ENCODE measurements around the gene SLC6A6.
A peak's percentile ranks its signal among the peaks of the same experiment; 100 is the strongest.

The SLC6A6 gene

DNA sequence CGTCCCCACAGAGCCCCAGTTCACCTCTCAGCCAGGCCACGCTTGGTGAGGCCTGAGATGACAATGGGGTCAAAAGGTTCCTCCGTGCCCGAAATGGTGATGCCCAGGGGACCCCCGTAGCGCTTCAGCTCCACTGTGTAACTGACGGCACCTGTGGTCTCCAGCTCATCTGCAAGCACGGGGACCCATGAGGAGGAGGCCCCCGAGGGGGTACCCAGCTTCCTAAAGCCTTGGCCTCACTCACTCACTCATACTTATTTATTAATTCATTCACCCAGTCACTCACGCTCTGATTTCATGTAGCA is 107.3 kb downstream of the SLC6A6 start:
- H2BK120ac ChIP-seq (ENCODE audit: insufficient read depth, low read length, poor library complexity), result no peak overlapping the region
- no peak overlapping the region for H4K12ac ChIP-seq (ENCODE audit: low read depth, low read length)
- H3K4ac ChIP-seq (ENCODE audit: low read depth, low read length), result no peak overlapping the region
- no peaks in the 10 kb centered on the region for H3K4me1 ChIP-seq (ENCODE audit: control insufficient read depth in 1 of 2, insufficient read depth in 2 of 2, low read length in 2 of 2)
- no peak overlapping the region for H4K91ac ChIP-seq (ENCODE audit: low read depth, low read length)
- H3K27ac ChIP-seq (ENCODE audit: low read depth, low read length), result no peak overlapping the region
- no peak overlapping the region for H3K18ac ChIP-seq (ENCODE audit: low read length)
- H2BK12ac ChIP-seq (ENCODE audit: low read length), result no peak overlapping the region
- H3K9me3 ChIP-seq (ENCODE audit: insufficient read depth, low read depth, low read length), result no peaks in the 10 kb centered on the region
- H3K79me2 ChIP-seq (ENCODE audit: control insufficient read depth, insufficient read depth, low read length, poor library complexity), result no peaks in the 10 kb centered on the region
- H3K4me3 ChIP-seq (ENCODE audit: low read depth, low read length), result no peak overlapping the region
- no peak for DNase-seq
- no peak overlapping the region for H4K8ac ChIP-seq (ENCODE audit: low read depth, low read length)
- no peak overlapping the region for H3K9ac ChIP-seq (ENCODE audit: low read length)
- H2BK5ac ChIP-seq (ENCODE audit: low read depth, low read length, poor library complexity), result no peak overlapping the region
- H3K36me3 ChIP-seq (ENCODE audit: control insufficient read depth in 1 of 2, insufficient read depth in 2 of 2, low read length in 2 of 2), result no peaks in the 10 kb centered on the region
- H3K4me2 ChIP-seq (ENCODE audit: low read length), result no peak overlapping the region
- no peaks in the 10 kb centered on the region for H3K79me1 ChIP-seq (ENCODE audit: low read length)
- no peak overlapping the region for H3K23ac ChIP-seq (ENCODE audit: low read length)
- H3K27me3 ChIP-seq (ENCODE audit: insufficient read depth, low read length), result no peaks in the 10 kb centered on the region
- no peak overlapping the region for H3K14ac ChIP-seq (ENCODE audit: low read length)
- no peak overlapping the region for H2AFZ ChIP-seq (ENCODE audit: insufficient read depth, low read length, poor library complexity)
- no peak overlapping the region for H2AK5ac ChIP-seq (ENCODE audit: low read length)
- no CpG with 5 or more reads among the region's 10 CpGs for WGBS (ENCODE audit: extremely low coverage, insufficient coverage, insufficient read length)

DNA sequence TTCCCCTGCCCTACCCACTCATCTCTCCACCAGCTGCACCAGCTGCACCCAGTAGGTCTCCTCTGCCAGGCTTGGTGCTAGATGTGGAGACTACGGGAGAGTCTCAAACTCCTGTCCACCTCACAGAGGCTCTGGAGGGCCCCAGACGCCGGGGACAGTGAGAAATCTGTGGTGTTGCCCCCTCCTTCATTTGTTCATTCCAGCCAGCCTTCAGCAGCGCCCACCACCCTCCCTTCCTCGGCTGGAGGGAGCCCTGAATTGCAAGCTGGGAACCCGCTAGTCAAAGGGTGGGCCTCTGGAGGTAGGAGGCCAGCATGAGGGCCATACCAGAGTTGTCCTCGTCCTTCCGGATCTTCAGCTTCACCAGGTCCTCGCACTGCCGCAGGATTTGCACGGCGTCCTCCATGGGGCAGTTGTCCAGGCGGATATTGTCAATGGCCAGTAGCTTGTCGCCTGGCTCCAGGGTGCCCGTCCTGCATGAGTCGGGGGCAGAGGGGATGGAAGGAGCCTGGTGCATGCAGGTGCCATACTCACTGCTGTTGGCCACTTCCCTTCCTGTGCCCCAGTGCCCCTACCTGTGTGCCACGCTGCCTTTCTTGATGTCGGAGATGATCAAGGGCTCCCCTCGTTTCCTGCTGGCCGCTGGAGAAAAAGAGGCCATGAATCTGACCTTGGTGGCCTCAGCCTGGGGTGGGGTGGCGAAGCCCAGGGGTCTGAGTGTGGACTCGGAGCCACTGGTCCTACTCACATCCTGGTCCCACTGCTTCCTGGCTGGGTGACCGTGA is 108.6 kb downstream of the SLC6A6 start:
- Histone ChIP-seq H2BK5ac (ENCODE audit: low read depth, low read length, poor library complexity) (no peak overlapping the region), H3K18ac (ENCODE audit: low read length) (no peak overlapping the region), H3K4me2 (ENCODE audit: low read length) (no peak overlapping the region), H2AK5ac (ENCODE audit: low read length) (no peak overlapping the region), H3K9ac (ENCODE audit: low read length) (no peak overlapping the region), H3K79me1 (ENCODE audit: low read length) (no peaks in the 10 kb centered on the region), H3K4me3 (ENCODE audit: low read depth, low read length) (no peak overlapping the region), H3K27me3 (ENCODE audit: insufficient read depth, low read length) (no peaks in the 10 kb centered on the region), H3K79me2 (ENCODE audit: control insufficient read depth, insufficient read depth, low read length, poor library complexity) (no peaks in the 10 kb centered on the region), H4K12ac (ENCODE audit: low read depth, low read length) (no peak overlapping the region), H3K4me1 (ENCODE audit: control insufficient read depth in 1 of 2, insufficient read depth in 2 of 2, low read length in 2 of 2) (no peaks in the 10 kb centered on the region), H3K27ac (ENCODE audit: low read depth, low read length) (no peak overlapping the region), H2BK12ac (ENCODE audit: low read length) (no peak overlapping the region), H3K23ac (ENCODE audit: low read length) (no peak overlapping the region), H3K36me3 (ENCODE audit: control insufficient read depth in 1 of 2, insufficient read depth in 2 of 2, low read length in 2 of 2) (no peaks in the 10 kb centered on the region), H3K9me3 (ENCODE audit: insufficient read depth, low read depth, low read length) (no peaks in the 10 kb centered on the region), H4K91ac (ENCODE audit: low read depth, low read length) (no peak overlapping the region), H2BK120ac (ENCODE audit: insufficient read depth, low read length, poor library complexity) (no peak overlapping the region), H3K14ac (ENCODE audit: low read length) (no peak overlapping the region), H3K4ac (ENCODE audit: low read depth, low read length) (no peak overlapping the region), H2AFZ (ENCODE audit: insufficient read depth, low read length, poor library complexity) (no peak overlapping the region), H4K8ac (ENCODE audit: low read depth, low read length) (no peak overlapping the region)
- DNase-seq, result peak in 1 of 2 donors; percentile 8
- no CpG with 5 or more reads among the region's 23 CpGs for WGBS (ENCODE audit: extremely low coverage, insufficient coverage, insufficient read length)

DNA sequence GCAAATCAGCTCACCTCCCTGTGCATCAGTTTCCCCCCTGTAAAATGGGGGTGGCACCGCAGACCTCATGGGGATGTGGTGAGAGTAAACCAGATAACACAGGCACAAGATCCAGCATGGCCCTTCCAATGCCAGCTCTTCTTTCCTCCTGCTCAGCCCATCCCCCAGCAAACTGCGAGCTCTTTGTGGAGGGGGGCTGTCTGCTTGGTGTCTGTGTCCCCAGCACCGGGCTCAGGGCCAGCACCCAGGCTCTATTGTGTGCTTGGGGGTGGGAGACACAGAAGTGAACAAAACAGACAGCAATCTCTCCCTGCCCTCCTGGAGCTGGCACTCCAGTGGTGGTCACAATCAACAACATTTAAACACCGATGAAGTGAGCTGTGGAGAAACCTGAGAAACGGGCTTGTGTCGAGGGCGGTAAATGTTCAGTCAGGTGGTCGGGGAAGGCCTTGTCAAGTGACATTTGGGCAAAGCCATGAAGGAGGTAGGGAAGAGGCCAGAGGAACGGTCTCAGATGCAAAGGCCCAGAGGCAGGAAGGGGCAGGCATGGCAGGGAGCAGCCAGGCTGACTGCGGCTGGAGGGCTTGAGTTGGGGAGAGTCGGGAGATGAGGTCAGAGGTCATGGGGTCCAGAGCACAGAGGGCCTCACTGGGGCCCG is 109.3 kb downstream of the SLC6A6 start:
- Histone ChIP-seq H4K8ac (ENCODE audit: low read depth, low read length) (no peak overlapping the region), H3K9ac (ENCODE audit: low read length) (no peak overlapping the region), H2BK12ac (ENCODE audit: low read length) (no peak overlapping the region), H3K4me2 (ENCODE audit: low read length) (no peak overlapping the region), H3K27ac (ENCODE audit: low read depth, low read length) (no peak overlapping the region), H3K14ac (ENCODE audit: low read length) (no peak overlapping the region), H2BK5ac (ENCODE audit: low read depth, low read length, poor library complexity) (no peak overlapping the region), H3K4me1 (ENCODE audit: control insufficient read depth in 1 of 2, insufficient read depth in 2 of 2, low read length in 2 of 2) (no peaks in the 10 kb centered on the region), H3K36me3 (ENCODE audit: control insufficient read depth in 1 of 2, insufficient read depth in 2 of 2, low read length in 2 of 2) (no peaks in the 10 kb centered on the region), H4K91ac (ENCODE audit: low read depth, low read length) (no peak overlapping the region), H3K79me1 (ENCODE audit: low read length) (no peaks in the 10 kb centered on the region), H3K27me3 (ENCODE audit: insufficient read depth, low read length) (no peaks in the 10 kb centered on the region), H3K4ac (ENCODE audit: low read depth, low read length) (no peak overlapping the region), H3K23ac (ENCODE audit: low read length) (no peak overlapping the region), H3K18ac (ENCODE audit: low read length) (no peak overlapping the region), H3K4me3 (ENCODE audit: low read depth, low read length) (no peak overlapping the region), H2AK5ac (ENCODE audit: low read length) (no peak overlapping the region), H3K79me2 (ENCODE audit: control insufficient read depth, insufficient read depth, low read length, poor library complexity) (no peaks in the 10 kb centered on the region), H2AFZ (ENCODE audit: insufficient read depth, low read length, poor library complexity) (no peak overlapping the region), H2BK120ac (ENCODE audit: insufficient read depth, low read length, poor library complexity) (no peak overlapping the region), H4K12ac (ENCODE audit: low read depth, low read length) (no peak overlapping the region), H3K9me3 (ENCODE audit: insufficient read depth, low read depth, low read length) (no peaks in the 10 kb centered on the region)
- no CpG with 5 or more reads among the region's 12 CpGs for WGBS (ENCODE audit: extremely low coverage, insufficient coverage, insufficient read length)
- DNase-seq, result no peak

DNA sequence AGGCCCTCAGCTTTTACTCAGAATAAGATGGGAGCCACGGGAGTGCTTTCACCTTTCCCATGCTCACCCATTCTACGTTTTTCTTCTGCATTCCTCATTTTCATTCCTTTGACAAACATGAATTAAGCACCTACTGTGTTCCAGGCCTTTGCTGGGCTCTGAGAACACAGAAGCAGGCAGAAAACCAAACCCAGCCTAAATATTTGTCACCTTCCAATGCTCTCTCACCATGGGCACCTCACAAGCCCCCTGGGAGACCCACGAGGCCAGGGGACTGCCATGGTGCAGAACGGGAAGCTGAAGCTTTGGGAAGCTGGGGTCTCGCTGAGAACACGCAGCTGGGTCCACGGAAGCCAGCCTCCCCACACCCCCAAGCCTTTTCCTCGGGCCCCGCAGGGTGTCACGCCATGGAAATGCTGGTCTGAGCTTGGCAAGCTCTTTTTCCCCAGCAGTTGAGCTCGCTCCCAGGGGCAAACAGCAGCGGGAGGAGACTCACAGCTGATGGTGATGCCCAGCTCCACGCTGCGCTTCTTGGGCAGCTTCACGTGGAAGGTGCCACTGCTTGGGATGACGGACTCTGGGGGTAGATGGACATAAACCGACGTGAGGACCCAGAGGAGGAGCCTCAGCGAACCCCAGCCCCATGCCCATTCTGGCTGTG is 110.0 kb downstream of the SLC6A6 start:
- H3K27ac ChIP-seq (ENCODE audit: low read depth, low read length), result no peak overlapping the region
- no peak overlapping the region for H3K23ac ChIP-seq (ENCODE audit: low read length)
- H3K4me3 ChIP-seq (ENCODE audit: low read depth, low read length), result no peak overlapping the region
- no peaks in the 10 kb centered on the region for H3K4me1 ChIP-seq (ENCODE audit: control insufficient read depth in 1 of 2, insufficient read depth in 2 of 2, low read length in 2 of 2)
- no peaks in the 10 kb centered on the region for H3K27me3 ChIP-seq (ENCODE audit: insufficient read depth, low read length)
- no peak overlapping the region for H3K4me2 ChIP-seq (ENCODE audit: low read length)
- H2BK5ac ChIP-seq (ENCODE audit: low read depth, low read length, poor library complexity), result no peak overlapping the region
- no peak overlapping the region for H3K14ac ChIP-seq (ENCODE audit: low read length)
- no peak overlapping the region for H2BK12ac ChIP-seq (ENCODE audit: low read length)
- no peaks in the 10 kb centered on the region for H3K79me2 ChIP-seq (ENCODE audit: control insufficient read depth, insufficient read depth, low read length, poor library complexity)
- H3K36me3 ChIP-seq (ENCODE audit: control insufficient read depth in 1 of 2, insufficient read depth in 2 of 2, low read length in 2 of 2), result no peaks in the 10 kb centered on the region
- no peak overlapping the region for H2AK5ac ChIP-seq (ENCODE audit: low read length)
- H4K12ac ChIP-seq (ENCODE audit: low read depth, low read length), result no peak overlapping the region
- H3K79me1 ChIP-seq (ENCODE audit: low read length), result no peaks in the 10 kb centered on the region
- no peak overlapping the region for H2AFZ ChIP-seq (ENCODE audit: insufficient read depth, low read length, poor library complexity)
- no peak overlapping the region for H3K9ac ChIP-seq (ENCODE audit: low read length)
- H4K8ac ChIP-seq (ENCODE audit: low read depth, low read length), result no peak overlapping the region
- no peak overlapping the region for H3K4ac ChIP-seq (ENCODE audit: low read depth, low read length)
- H3K9me3 ChIP-seq (ENCODE audit: insufficient read depth, low read depth, low read length), result no peaks in the 10 kb centered on the region
- H2BK120ac ChIP-seq (ENCODE audit: insufficient read depth, low read length, poor library complexity), result no peak overlapping the region
- no peak overlapping the region for H3K18ac ChIP-seq (ENCODE audit: low read length)
- DNase-seq, result no peak
- no CpG with 5 or more reads among the region's 19 CpGs for WGBS (ENCODE audit: extremely low coverage, insufficient coverage, insufficient read length)
- H4K91ac ChIP-seq (ENCODE audit: low read depth, low read length), result no peak overlapping the region
